TTC549 (cell line): Measurements from ENCODE around the gene SPACA7.

ENCODE experiments used
- FAIRE-seq: peaks from 2 replicates; lab custom pipeline; 2012; peaks lifted over from hg19 to GRCh38; lab: Jason Lieb, UNC

SPACA7 gene

GRCh38 chr13:112466132-112467058 lies 90.2 kb downstream of the SPACA7 start:
- no peak for FAIRE-seq

- no peak for FAIRE-seq
Observed at GRCh38 chr13:112467236-112467635, 91.1 kb downstream of the SPACA7 start.

- FAIRE-seq, result no peak
Observed at GRCh38 chr13:112468069-112468468, 91.9 kb downstream of the SPACA7 start.

GRCh38 chr13:112469071-112469745 lies 93.1 kb downstream of the SPACA7 start:
- FAIRE-seq, result no peak

GRCh38 chr13:112473818-112474217 lies 97.7 kb downstream of the SPACA7 start:
- no peak for FAIRE-seq

GRCh38 chr13:112474869-112475268 lies 98.7 kb downstream of the SPACA7 start:
- no peak for FAIRE-seq

GRCh38 chr13:112475889-112476288 lies 99.7 kb downstream of the SPACA7 start:
- no peak for FAIRE-seq

- no peak for FAIRE-seq
Observed at GRCh38 chr13:112477070-112477619, 101.0 kb downstream of the SPACA7 start.

- no peak for FAIRE-seq
Observed at GRCh38 chr13:112479389-112479788, 103.2 kb downstream of the SPACA7 start.

GRCh38 chr13:112481458-112481857 lies 105.3 kb downstream of the SPACA7 start:
- no peak for FAIRE-seq

GRCh38 chr13:112483299-112483698 lies 107.1 kb downstream of the SPACA7 start:
- no peak for FAIRE-seq
